ENCODE results near the gene AMIGO2. TPM values are rescaled to one million over a fixed set of nuclear protein-coding genes. Genes with fewer than 3 reads are reported as not detected.

AMIGO2 gene
- total RNA-seq, 1 experiment from 2014 or later, result 8.6 TPM

DNA sequence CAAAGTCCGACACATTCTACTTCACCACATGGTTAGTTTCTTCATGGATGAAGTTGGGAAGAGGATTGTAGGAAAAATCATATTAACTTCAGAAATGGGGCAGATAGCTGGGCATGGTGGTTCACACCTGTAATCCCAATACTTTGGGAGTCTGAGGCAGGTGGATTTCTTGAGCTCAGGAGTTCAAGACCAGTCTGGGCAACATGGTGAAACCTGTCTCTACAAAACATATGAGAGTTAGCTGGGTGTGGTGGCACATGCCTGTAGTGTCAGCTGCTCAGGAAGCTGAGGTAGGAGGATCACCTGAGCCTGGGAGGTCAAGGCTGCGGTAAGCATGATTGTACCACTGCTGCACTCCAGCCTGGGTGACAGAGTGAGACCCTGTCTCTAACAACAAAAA, 49.9 kb downstream of the AMIGO2 start:
- no peak overlapping the region for H3K4ac ChIP-seq (ENCODE audit: low read depth, low read length)
- H3K56ac ChIP-seq (ENCODE audit: insufficient read length, low read depth, low read length), result no peak overlapping the region
- no peak overlapping the region for H2BK15ac ChIP-seq (ENCODE audit: low read depth, low read length)
- H4K8ac ChIP-seq (replicated peaks; ENCODE audit: insufficient read length, low read depth, low read length), result no peak overlapping the region
- no peak overlapping the region for H2BK120ac ChIP-seq (ENCODE audit: low read depth, low read length, poor library complexity, severe bottlenecking)
- H3K27me3 Mint-ChIP-seq (ENCODE audit: low read depth), result no peaks in the 10 kb centered on the region; the same call in 1 of the 2 replicates
- H3T11ph ChIP-seq (ENCODE audit: low read length), result no peak overlapping the region
- TF ChIP-seq, protein P1, sequence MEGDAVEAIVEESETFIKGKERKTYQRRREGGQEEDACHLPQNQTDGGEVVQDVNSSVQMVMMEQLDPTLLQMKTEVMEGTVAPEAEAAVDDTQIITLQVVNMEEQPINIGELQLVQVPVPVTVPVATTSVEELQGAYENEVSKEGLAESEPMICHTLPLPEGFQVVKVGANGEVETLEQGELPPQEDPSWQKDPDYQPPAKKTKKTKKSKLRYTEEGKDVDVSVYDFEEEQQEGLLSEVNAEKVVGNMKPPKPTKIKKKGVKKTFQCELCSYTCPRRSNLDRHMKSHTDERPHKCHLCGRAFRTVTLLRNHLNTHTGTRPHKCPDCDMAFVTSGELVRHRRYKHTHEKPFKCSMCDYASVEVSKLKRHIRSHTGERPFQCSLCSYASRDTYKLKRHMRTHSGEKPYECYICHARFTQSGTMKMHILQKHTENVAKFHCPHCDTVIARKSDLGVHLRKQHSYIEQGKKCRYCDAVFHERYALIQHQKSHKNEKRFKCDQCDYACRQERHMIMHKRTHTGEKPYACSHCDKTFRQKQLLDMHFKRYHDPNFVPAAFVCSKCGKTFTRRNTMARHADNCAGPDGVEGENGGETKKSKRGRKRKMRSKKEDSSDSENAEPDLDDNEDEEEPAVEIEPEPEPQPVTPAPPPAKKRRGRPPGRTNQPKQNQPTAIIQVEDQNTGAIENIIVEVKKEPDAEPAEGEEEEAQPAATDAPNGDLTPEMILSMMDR (conservative IDR thresholded peaks at IDR 0.05), result no peak
- no peaks in the 10 kb centered on the region for H3K79me2 ChIP-seq (ENCODE audit: insufficient read depth, low read length)
- no peak overlapping the region for H2BK5ac ChIP-seq (ENCODE audit: insufficient read length, low read length)
- H3K9ac ChIP-seq (ENCODE audit: extremely low read depth, insufficient read length, low read length), result no peak overlapping the region
- H3K4me3 Mint-ChIP-seq, result no peak overlapping the region
- no peak overlapping the region for H2AK5ac ChIP-seq (ENCODE audit: insufficient read length, low read length)
- no peak overlapping the region for H3K18ac ChIP-seq (ENCODE audit: insufficient read length, low read depth, low read length)
- no peak overlapping the region for H4K91ac ChIP-seq (ENCODE audit: insufficient read length, low read depth, low read length)
- H2BK20ac ChIP-seq (ENCODE audit: low read depth, low read length, poor library complexity, severe bottlenecking), result no peak overlapping the region
- no peak overlapping the region for H2AFZ ChIP-seq (ENCODE audit: low read length)
- H4K5ac ChIP-seq (ENCODE audit: insufficient read length, low read depth, low read length), result no peak overlapping the region
- H3K4me1 Mint-ChIP-seq, result peaks cover 18 to 23% of the 10 kb centered on the region in 2 experiments
- no peak overlapping the region for H3K23ac ChIP-seq (ENCODE audit: insufficient read length, low read depth, low read length)
- H3K27me3 ChIP-seq (ENCODE audit: insufficient read depth, low read length), result no peaks in the 10 kb centered on the region
- no peaks in the 10 kb centered on the region for H3K23me2 ChIP-seq (ENCODE audit: insufficient read length, low read depth, low read length, poor library complexity, severe bottlenecking)
- no peaks in the 10 kb centered on the region; the same call in 1 of the 2 replicates for H3K4me1 ChIP-seq (ENCODE audit: insufficient read depth, low read length)
- H3K4me2 ChIP-seq (ENCODE audit: insufficient read depth, insufficient read length, low read length), result no peak overlapping the region
- no CpG with 5 or more reads among the region's 2 CpGs for WGBS (ENCODE audit: extremely low coverage, insufficient read length, low lambda C conversion rate)
- H2BK12ac ChIP-seq (ENCODE audit: insufficient read length, low read depth, low read length), result no peak overlapping the region
- no peak overlapping the region for H3K14ac ChIP-seq (ENCODE audit: insufficient read depth, low read length)
- H3K9me3 Mint-ChIP-seq, result no peaks in the 10 kb centered on the region
- no peaks in the 10 kb centered on the region for H4K20me1 ChIP-seq (ENCODE audit: control insufficient read depth, insufficient read depth, insufficient read length)
- no peaks in the 10 kb centered on the region for H3K9me3 ChIP-seq (ENCODE audit: control insufficient read depth, low read depth, low read length)
- H3K79me1 ChIP-seq (ENCODE audit: insufficient read depth, low read depth, low read length, poor library complexity, severe bottlenecking), result no peaks in the 10 kb centered on the region
- no peaks in the 10 kb centered on the region for H3K36me3 Mint-ChIP-seq (ENCODE audit: insufficient read depth in 1 of 3, low read depth in 3 of 3)
- no peak overlapping the region for H3K27ac Mint-ChIP-seq
- no peak for DNase-seq
- no peak overlapping the region for H3K27ac ChIP-seq (ENCODE audit: insufficient read length, low read depth, low read length)
